Fibroblast of gingiva (primary cell): Measurements from ENCODE around the gene RHOT2.
"Not testable (repeated sequence)": the region's sequence is repeated elsewhere in the genome, so short reads cannot be mapped to it uniquely, and the experiment has no call there.

ENCODE experiments used
- DNase-seq: peaks from one replicate; pipeline ENCODE4 v3.0.0-alpha.2; 2011; ENCODE audit warnings: low read depth

The RHOT2 gene

GRCh38 chr16:681746-682427, 14.0 kb downstream of the RHOT2 start:
- no peak for DNase-seq

GRCh38 chr16:682493-683395, 14.8 kb downstream of the RHOT2 start:
- no peak for DNase-seq

- DNase-seq: no peak
Observed at GRCh38 chr16:683396-684070, 15.6 kb downstream of the RHOT2 start.

GRCh38 chr16:684071-684794, 16.3 kb downstream of the RHOT2 start, which contains the start of gene JMJD8:
Gene JMJD8, minus strand, starts transcription at chr16:684334. Its CDS starts 15 bp downstream, at chr16:684319.
- peak; percentile 96 for DNase-seq

GRCh38 chr16:684961-685696, 17.2 kb downstream of the RHOT2 start:
- no peak for DNase-seq

GRCh38 chr16:685967-686366, 18.0 kb downstream of the RHOT2 start:
- DNase-seq: peak; percentile 23

- no peak for DNase-seq
Observed at GRCh38 chr16:686459-687260, 18.7 kb downstream of the RHOT2 start.

GRCh38 chr16:687499-687898, 19.6 kb downstream of the RHOT2 start:
- no peak for DNase-seq

GRCh38 chr16:689175-689897, 21.4 kb downstream of the RHOT2 start:
- DNase-seq: no peak

- not testable (repeated sequence) for DNase-seq
Observed at GRCh38 chr16:691242-691641, 23.3 kb downstream of the RHOT2 start.

GRCh38 chr16:692356-693108, 24.6 kb downstream of the RHOT2 start:
- DNase-seq: no peak

- DNase-seq: no peak
Observed at GRCh38 chr16:693364-693763, 25.4 kb downstream of the RHOT2 start.

GRCh38 chr16:693766-694165, 25.8 kb downstream of the RHOT2 start:
- no peak for DNase-seq

- no peak for DNase-seq
Observed at GRCh38 chr16:694187-694862, 26.4 kb downstream of the RHOT2 start.

- DNase-seq: no peak
Observed at GRCh38 chr16:694863-695354, 27.0 kb downstream of the RHOT2 start.

GRCh38 chr16:695355-696089, 27.6 kb downstream of the RHOT2 start:
- DNase-seq: no peak

GRCh38 chr16:698911-699671, 31.2 kb downstream of the RHOT2 start:
- DNase-seq: no peak
